GM21447 (cell line): ENCODE data around the gene HAO2.
"Not testable (repeated sequence)": the region's sequence is repeated elsewhere in the genome, so short reads cannot be mapped to it uniquely, and the experiment has no call there.

Experiments used
- ATAC-seq: cut with Tn5 transposase; IDR thresholded peaks from one replicate; pipeline ENCODE4 v1.9.1; 2021; ENCODE audit not compliant: unreplicated experiment

The HAO2 gene

GRCh38 chr1:119368554-119368953 is at the start of gene HAO2:
Gene HAO2, plus strand, starts transcription at chr1:119368785. Its CDS starts 12,301 bp downstream, at chr1:119381086.
- ATAC-seq, result no peak

- no peak for ATAC-seq
Measured at GRCh38 chr1:119320100-119320499, 48.5 kb upstream of the HAO2 start.

GRCh38 chr1:119321666-119322419 is 46.7 kb upstream of the HAO2 start:
- no peak for ATAC-seq

DNA sequence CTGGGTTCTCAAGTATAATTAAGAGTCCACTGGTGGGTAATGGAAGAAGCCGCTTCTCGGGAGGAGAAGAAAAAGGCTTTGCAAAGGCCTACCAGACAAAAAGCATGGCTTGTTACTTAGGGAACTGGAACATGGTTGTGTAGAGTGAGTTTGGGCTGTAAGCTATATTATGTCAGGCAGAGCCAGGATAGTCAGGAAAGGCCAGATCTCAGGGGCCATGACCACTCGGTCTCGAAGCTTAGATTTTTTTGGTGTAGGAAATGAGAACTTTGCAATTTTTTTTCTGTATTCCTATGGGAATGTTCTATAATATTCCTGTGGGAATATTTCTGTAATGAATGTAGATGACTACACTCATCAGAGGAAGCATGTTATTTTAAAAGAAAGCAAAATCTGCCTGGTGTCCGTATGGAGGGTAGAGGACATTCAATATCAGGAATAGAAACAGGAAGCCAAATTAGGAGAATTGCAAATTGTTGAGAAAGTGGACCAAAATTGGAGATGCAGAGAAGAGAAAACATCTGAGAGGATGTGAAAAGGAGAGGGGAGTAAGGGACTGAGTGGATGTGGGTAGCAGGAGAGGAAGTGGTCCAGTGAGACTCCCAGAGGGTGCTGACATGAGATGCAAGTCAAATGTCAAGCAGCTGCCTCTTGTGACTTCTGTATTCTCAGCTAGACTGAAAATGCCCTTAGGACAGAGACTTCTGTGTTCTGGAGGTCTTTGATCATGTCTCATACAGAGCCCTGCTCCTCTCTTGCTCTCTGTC is 45.2 kb upstream of the HAO2 start:
- ATAC-seq, result peak; percentile 85

DNA sequence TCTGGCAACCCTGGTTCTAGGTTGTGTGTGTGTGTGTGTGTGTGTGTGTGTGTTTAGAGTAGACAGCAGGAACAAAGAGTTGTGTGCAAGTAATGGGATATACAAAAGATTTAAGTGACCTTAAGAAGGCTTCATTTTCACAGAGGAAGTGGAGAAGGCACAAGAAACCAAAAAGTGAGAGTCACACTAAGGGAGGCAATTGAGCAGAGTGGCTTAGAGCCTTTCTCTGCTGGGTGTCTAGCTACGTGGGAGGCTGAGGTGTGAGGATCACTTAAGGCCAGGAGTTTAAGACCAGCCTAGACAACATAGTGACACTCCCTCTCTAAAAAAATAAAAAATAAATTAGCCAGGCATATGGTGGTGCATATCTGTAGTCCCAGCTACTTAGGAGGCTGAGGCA is 44.4 kb upstream of the HAO2 start:
- ATAC-seq, result no peak

GRCh38 chr1:119326251-119326650 is 42.3 kb upstream of the HAO2 start:
- no peak for ATAC-seq

- ATAC-seq, result no peak
Measured at GRCh38 chr1:119327094-119327449, 41.5 kb upstream of the HAO2 start.

- ATAC-seq, result no peak
Measured at GRCh38 chr1:119327450-119328155, 41.0 kb upstream of the HAO2 start.

DNA sequence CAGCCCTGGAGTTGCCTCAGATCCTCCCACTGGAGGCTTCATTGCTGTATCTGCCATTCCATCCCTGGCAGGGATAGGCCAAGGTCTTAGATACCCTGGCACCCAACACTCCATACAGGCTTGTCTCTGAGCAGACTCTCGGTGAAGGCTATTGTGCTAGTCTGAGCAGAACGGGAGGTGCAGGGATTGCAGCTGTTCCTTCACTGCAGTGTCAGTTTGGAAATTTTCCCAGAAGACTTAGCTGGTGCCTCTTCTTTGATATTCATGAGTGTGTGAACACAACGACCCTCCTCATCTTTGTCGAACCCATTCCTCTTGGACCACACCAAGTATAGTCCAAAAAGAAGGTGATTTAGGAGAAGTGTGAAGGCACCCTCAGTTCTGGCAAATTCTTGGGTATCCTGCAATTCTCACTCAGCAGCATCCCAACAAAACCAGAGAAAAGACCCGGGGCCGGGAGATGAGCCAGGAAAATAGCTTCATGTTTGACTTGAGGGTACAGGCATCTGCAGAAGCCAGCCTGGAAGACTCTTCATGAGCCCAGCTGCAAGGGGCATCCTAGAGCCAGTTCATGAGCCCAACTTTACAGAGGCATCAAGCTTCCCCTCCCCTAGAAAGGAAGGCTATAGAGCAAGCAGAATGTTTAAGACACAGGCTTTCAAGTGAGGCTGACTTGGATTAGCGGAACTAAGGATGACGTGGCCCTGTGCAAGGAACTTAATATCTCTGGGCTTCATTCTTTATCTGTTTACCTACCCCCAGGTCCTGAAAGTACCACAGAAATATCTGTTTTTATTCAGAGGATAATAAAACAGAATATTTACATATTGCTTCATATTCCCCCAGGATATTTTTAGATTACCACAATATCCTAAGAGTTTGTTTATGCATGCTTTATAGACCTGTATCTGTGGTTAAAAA is 38.8 kb upstream of the HAO2 start:
- no peak for ATAC-seq

DNA sequence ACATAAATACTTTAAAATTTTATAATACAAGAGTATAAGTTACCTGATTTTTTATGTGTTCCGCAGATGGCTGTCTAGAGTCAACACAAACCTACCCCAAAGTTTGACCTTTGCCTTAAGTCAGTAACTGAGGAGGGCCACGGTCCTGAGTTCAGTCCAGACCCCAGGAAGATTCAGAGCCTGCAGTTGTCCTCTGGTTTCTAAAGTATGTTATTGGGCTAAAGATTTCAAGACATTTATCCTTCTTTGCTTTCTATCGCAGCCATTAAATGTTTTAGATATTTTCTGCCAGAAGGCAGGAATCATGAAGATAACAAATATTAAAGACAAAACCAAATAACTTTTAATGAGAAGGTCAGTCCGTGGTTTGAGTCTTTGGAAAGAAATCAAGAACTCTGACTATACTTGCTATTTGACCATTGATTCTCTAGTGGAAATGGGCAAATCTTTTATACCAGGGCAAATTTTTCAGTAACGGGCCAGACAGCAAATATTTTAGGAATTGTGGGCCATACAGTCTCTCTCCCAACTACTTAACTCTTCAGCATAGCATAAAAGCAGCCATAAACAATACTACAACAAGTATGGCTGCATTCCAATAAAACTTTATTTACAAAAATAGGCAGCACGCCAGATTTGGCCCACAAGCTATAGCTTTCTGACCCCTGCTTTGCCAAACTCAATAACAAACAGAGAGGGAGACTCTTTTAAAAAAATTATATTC is 38.0 kb upstream of the HAO2 start:
- no peak for ATAC-seq

DNA sequence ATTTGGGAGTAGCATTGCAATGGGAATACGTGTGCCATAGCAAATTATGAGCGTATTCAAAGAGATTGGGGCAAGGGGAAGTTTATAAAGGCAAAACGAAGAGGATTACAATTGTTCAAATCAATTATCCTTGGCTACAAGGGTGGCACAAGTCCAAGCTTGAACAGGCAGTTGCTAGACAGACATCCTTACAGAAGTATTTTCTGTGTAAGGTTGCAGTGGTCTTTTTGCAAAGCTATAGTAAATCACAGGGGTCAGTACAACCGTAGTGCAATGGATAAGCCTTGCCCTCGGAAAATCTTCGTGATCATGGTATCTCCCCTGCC is 37.4 kb upstream of the HAO2 start:
- no peak for ATAC-seq

- ATAC-seq, result no peak
Measured at GRCh38 chr1:119331915-119332314, 36.7 kb upstream of the HAO2 start.

DNA sequence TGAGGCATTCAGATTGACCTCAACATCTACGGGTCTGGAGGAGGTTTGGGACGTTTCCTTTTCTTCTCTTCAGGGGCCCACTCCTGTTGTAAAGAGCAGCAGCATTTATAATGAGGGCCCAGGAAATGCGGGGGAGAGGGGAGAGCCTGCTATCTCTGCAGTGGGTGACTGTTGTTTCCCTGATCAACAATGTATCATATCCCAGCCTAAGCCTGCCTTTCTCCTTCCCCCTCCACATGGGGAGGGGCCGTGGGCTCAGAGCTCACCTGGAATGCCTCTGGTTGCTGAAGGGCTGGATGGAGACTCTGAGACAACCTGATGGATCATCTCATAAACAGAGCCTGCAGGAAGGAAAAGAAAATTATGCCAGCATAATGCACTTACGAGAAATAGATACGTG is 36.0 kb upstream of the HAO2 start:
- ATAC-seq, result no peak

DNA sequence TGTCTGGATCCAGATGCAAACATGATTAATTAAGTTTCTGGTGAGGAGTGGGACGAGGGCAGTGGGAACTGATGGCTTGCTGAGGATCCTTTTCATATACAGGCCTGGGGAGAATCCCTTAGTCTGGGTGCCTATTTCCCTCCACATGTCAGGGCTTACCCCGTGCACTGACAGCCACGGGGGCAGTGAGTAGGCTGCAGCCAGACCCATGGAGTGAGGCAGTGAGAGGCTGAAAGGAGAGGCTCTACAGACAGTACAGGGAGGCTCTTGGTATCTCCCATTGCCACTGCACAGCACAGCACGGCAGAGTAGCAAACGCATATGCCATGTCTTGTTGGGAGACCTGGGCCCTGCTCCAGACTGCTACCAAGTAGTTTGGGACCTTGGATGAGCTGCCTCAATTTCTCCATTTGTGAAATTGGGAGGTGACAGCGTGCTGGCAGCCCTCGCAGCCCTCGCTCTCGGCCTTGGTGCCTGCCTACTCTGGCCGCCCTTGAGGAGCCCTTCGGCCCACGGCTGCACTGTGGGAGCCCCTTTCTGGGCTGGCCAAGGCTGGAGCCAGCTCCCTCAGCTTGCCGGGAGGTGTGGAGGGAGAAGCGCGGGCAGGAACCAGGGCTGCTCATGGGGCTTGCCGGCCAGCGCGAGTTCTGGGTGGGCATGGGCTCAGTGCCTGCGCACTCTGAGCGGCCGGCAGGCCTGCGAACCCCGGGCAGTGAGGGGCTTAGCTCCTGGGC is 35.3 kb upstream of the HAO2 start:
- ATAC-seq, result no peak

DNA sequence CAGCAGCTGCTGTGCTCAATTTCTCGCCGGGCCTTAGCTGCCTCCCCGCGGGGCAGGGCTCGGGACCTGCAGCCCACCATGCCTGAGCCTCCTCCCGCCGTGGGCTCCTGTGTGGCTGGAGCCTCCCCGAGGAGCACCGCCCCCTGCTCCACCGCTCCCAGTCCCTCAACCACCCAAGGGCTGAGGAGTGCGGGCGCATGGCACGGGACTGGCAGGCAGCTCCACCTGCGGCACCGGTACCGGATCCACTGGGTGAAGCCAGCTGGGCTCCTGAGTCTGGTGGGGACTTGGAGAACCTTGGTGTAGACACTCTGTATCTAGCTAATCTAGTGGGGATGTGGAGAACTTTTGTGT is 34.7 kb upstream of the HAO2 start:
- ATAC-seq, result not testable (repeated sequence)

DNA sequence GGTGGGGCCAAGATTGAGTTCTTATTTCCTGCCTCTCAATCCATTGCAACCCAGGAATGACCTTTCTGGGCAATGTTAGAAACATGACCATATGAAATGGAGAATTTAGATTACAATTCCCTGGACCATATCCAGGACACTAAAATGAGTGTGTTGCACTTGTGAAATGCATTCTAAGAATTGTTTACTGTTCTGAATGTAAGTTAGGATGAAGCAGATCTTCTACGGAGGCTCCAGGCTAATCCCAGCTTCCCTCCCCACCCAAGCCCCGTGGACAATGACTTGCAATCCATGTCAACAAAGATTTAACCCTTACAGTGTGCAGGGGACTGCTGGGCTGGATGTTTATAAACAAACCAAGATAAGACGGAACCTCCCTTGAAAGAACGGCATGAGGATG is 31.7 kb upstream of the HAO2 start:
- no peak for ATAC-seq

- no peak for ATAC-seq
Measured at GRCh38 chr1:119338004-119338403, 30.6 kb upstream of the HAO2 start.

- ATAC-seq, result no peak
Measured at GRCh38 chr1:119338757-119339156, 29.8 kb upstream of the HAO2 start.

GRCh38 chr1:119340861-119341261 is 27.7 kb upstream of the HAO2 start:
- ATAC-seq, result no peak
